HCT116 (cell line): ENCODE results near the gene ZNF577.
"Not testable (repeated sequence)": the region's sequence is repeated elsewhere in the genome, so short reads cannot be mapped to it uniquely, and the experiment has no call there.

Experiments used
- SIN3A ChIP-seq: IDR thresholded peaks from 2 replicates; pipeline ENCODE4 v1.6.1; 2012; ENCODE audit warnings: low read depth
- TF ChIP-seq, protein P1 (sequence below), 3 experiments: fragments of 200-600 bp in 1 of 3; sonication (generic) in 1 of 3; IDR thresholded peaks in 2 of 3; conservative IDR thresholded peaks in 1 of 3; 2 replicates each; pipeline ENCODE4 v1.5.1; 2012 to 2017; ENCODE audit warnings: low read depth in 2 of 3, low read length in 2 of 3, antibody characterized with exemption in 1 of 3, borderline replicate concordance in 1 of 3, control low read depth in 1 of 3, mild to moderate bottlenecking in 1 of 3, mixed read lengths in 1 of 3, mixed run types in 1 of 3, moderate library complexity in 1 of 3; ENCODE audit not compliant: insufficient read depth in 1 of 3

DNA sequence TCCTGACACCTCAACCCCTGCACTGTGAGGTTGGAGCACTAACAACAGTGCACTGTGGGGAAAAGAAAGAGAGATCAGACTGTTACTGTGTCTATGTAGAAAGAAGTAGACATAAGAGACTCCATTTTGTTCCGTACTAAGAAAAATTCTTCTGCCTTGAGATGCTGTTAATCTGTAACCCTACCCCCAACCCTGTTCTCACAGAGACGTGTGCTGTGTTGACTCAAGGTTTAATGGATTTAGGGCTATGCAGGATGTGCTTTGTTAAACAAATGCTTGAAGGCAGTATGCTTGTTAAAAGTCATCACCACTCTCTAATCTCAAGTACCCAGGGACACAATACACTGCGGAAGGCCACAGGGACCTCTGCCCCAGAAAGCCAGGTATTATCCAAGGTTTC is 17.9 kb upstream of the ZNF577 start:
- TF ChIP-seq, protein P1, sequence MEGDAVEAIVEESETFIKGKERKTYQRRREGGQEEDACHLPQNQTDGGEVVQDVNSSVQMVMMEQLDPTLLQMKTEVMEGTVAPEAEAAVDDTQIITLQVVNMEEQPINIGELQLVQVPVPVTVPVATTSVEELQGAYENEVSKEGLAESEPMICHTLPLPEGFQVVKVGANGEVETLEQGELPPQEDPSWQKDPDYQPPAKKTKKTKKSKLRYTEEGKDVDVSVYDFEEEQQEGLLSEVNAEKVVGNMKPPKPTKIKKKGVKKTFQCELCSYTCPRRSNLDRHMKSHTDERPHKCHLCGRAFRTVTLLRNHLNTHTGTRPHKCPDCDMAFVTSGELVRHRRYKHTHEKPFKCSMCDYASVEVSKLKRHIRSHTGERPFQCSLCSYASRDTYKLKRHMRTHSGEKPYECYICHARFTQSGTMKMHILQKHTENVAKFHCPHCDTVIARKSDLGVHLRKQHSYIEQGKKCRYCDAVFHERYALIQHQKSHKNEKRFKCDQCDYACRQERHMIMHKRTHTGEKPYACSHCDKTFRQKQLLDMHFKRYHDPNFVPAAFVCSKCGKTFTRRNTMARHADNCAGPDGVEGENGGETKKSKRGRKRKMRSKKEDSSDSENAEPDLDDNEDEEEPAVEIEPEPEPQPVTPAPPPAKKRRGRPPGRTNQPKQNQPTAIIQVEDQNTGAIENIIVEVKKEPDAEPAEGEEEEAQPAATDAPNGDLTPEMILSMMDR (IDR thresholded peaks at IDR 0.05 in 2 of 3, conservative IDR thresholded peaks at IDR 0.05 in 1 of 3; ENCODE audit: borderline replicate concordance in 1 of 3, insufficient read depth in 1 of 3, low read depth in 2 of 3, low read length in 2 of 3): not testable (repeated sequence)
- TF ChIP-seq SIN3A: not testable (repeated sequence)
